HepG2 (cell line): ENCODE measurements around the gene CIAO2A. TPM values are rescaled to one million over a fixed set of nuclear protein-coding genes. Genes with fewer than 3 reads are reported as not detected.

Experiments used
- ATAC-seq: fragments of 200-7000 bp; cut with Tn5 transposase; 3 replicates; pipeline ENCODE4 v1.9.1; 2020; ENCODE audit warnings: mild to moderate bottlenecking, moderate library complexity
- Bru-seq: library from RNA; stranded (reverse); fragments of 400-500 nt; gene quantifications from one replicate; lab custom pipeline; 2021; lab: Mats Ljungman, UMichigan
- BruChase-seq, 2 experiments: library from RNA; stranded (reverse); fragments of 400-500 nt; gene quantifications; one replicate each; lab custom pipeline; 2021; lab: Mats Ljungman, UMichigan
- BruUV-seq: library from RNA; stranded (reverse); fragments of 400-500 nt; replicated peaks from 2 replicates; lab custom pipeline; 2021; lab: Mats Ljungman, UMichigan
- CTCF ChIA-PET: fragments of 300-600 bp; formaldehyde crosslinking; extraction: SDS; loops from one replicate; lab custom pipeline; 2021; ENCODE audit warnings: low total read pairs, inconsistent platforms, low intra/inter-chr PET ratio; lab: Yijun Ruan, JAX
- POLR2A ChIA-PET: fragments of 350-600 bp; sonication (Branson Sonifier 250); formaldehyde crosslinking; loops from one replicate; lab custom pipeline; 2020; ENCODE audit warnings: antibody characterized with exemption, inconsistent platforms; lab: Yijun Ruan, JAX
- DNase-seq: peaks from one replicate; pipeline ENCODE4 v3.0.0-alpha.2; 2015; ENCODE audit warnings: low spot score
- FAIRE-seq: peaks from 3 replicates; lab custom pipeline; 2011; peaks lifted over from hg19 to GRCh38; lab: Jason Lieb, UNC
- H2AFZ ChIP-seq: one replicate; pipeline ENCODE4 v1.6.1; 2011; ENCODE audit warnings: low read length, inconsistent platforms
- H3K27ac ChIP-seq: fragments of 300-600 bp; 3 replicates; pipeline ENCODE4 v1.8.0; 2011; ENCODE audit warnings: mixed run types, mild to moderate bottlenecking, mixed read lengths, low read length, inconsistent platforms; ENCODE audit not compliant: insufficient read depth; ENCODE audit errors: extremely low read length
- H3K27me3 ChIP-seq, 2 experiments: fragments of 200-600 bp in 1 of 2; 2 replicates in 1 of 2; 3 replicates in 1 of 2; pipeline versions ENCODE4 v1.6.0 to v1.8.0; 2011; ENCODE audit warnings: low read length in 2 of 2, mild to moderate bottlenecking in 2 of 2, moderate library complexity in 2 of 2, inconsistent platforms in 1 of 2; ENCODE audit not compliant: insufficient read depth in 2 of 2, control insufficient read depth in 1 of 2
- H3K36me3 ChIP-seq, 2 experiments: fragments of 200-600 bp in 1 of 2; replicated peaks in 1 of 2; 2 replicates in 1 of 2; 3 replicates in 1 of 2; pipeline versions ENCODE4 v1.5.1 to v1.8.0; 2011; ENCODE audit warnings: low read length in 2 of 2, inconsistent platforms in 1 of 2; ENCODE audit not compliant: insufficient read depth in 2 of 2, control insufficient read depth in 1 of 2
- H3K4me1 ChIP-seq: 2 replicates; pipeline ENCODE4 v1.5.1; 2012; ENCODE audit warnings: low read length, inconsistent platforms; ENCODE audit not compliant: insufficient read depth
- H3K4me2 ChIP-seq: 2 replicates; pipeline ENCODE4 v1.6.0; 2011; ENCODE audit warnings: low read depth, low read length, inconsistent platforms
- H3K4me3 ChIP-seq, 3 experiments: fragments of 200-600 bp in 1 of 3; sonication (generic), shearing (Covaris generic) in 1 of 3; replicated peaks in 1 of 3; 2 replicates each; pipeline ENCODE4 v1.5.1; 2011 to 2016; ENCODE audit warnings: low read length in 3 of 3, inconsistent platforms in 2 of 3, low read depth in 2 of 3, mild to moderate bottlenecking in 2 of 3, control low read depth in 1 of 3, mixed read lengths in 1 of 3; ENCODE audit not compliant: insufficient read depth in 1 of 3
- H3K79me2 ChIP-seq: one replicate; pipeline ENCODE4 v1.6.1; 2011; ENCODE audit warnings: low read length, inconsistent platforms; ENCODE audit not compliant: insufficient read depth
- H3K9ac ChIP-seq: 2 replicates; pipeline ENCODE4 v1.6.0; 2011; ENCODE audit warnings: mild to moderate bottlenecking, low read depth, low read length, inconsistent platforms; ENCODE audit not compliant: insufficient read depth
- H3K9me3 ChIP-seq: 2 replicates; pipeline ENCODE4 v1.5.1; 2012; ENCODE audit warnings: mild to moderate bottlenecking, low read length
- H4K20me1 ChIP-seq: 2 replicates; pipeline ENCODE4 v1.6.0; 2011; ENCODE audit warnings: inconsistent platforms, mild to moderate bottlenecking, low read length, moderate library complexity; ENCODE audit not compliant: insufficient read depth
- HMG20A ChIP-seq: IDR thresholded peaks from 2 replicates; pipeline ENCODE4 v1.6.1; 2016; ENCODE audit warnings: borderline replicate concordance
- ZFP82 ChIP-seq: sonication (generic); formaldehyde crosslinking; IDR thresholded peaks from 2 replicates; pipeline ENCODE4 v1.5.1; 2020; ENCODE audit warnings: mild to moderate bottlenecking, missing genetic modification reagents, borderline replicate concordance
- ZNF136 ChIP-seq: sonication (generic); formaldehyde crosslinking; IDR thresholded peaks from 2 replicates; pipeline ENCODE4 v1.8.1; 2022; ENCODE audit warnings: low read depth, mild to moderate bottlenecking, moderate library complexity, missing genetic modification reagents
- ZNF343 ChIP-seq: sonication (generic); formaldehyde crosslinking; IDR thresholded peaks from 2 replicates; pipeline ENCODE4 v1.4.0; 2020; ENCODE audit warnings: mild to moderate bottlenecking, missing genetic modification reagents
- ZNF460 ChIP-seq: sonication (generic); formaldehyde crosslinking; IDR thresholded peaks from 2 replicates; pipeline ENCODE4 v1.5.1; 2020; ENCODE audit warnings: missing genetic modification reagents, mild to moderate bottlenecking, borderline replicate concordance
- WGBS: methylation state at CpG from one replicate; pipeline ENCODE4 v1.1.6; 2017; ENCODE audit warnings: low lambda C conversion rate; 5-methylcytosine and 5-hydroxymethylcytosine counted together
- in situ Hi-C: cut with HindIII; loops from 2 replicates; pipeline ENCODE4 v1.10.0; 2017; ENCODE audit warnings: low pct_unique_long_range_greater_than_20kb; ENCODE audit not compliant: extremely low pct_ligation_motif_present
- intact Hi-C: fragments of 100-400 bp; cut with micrococcal nuclease; formaldehyde crosslinking; loops from one replicate; pipeline ENCODE4 v1.10.0; 2022; ENCODE audit not compliant: unreplicated experiment
- long read RNA-seq, 2 experiments: library from RNA in 1 of 2; library from polyadenylated mRNA in 1 of 2; stranded (forward) in 1 of 2; unstranded in 1 of 2; transcript quantifications; one replicate each; pipeline ENCODE4 v2.0.0, GENCODE V29; 2019 to 2022
- polyA minus RNA-seq, 3 experiments: library from RNA; depleted of rRNA, polyadenylated mRNA; stranded (reverse); fragments of >200 nt; gene quantifications; 2 replicates each; pipeline ENCODE4 v1.2.3, GENCODE V29; 2011; ENCODE audit warnings: low replicate concordance in 1 of 3
- polyA plus RNA-seq, 8 experiments: library from polyadenylated mRNA; depleted of rRNA in 3 of 8; stranded (reverse) in 7 of 8; unstranded in 1 of 8; fragments of >200 nt; fragmentation: Illumina TruSeq in 4 of 8; extraction: Trizol in 4 of 8; gene quantifications; 2 replicates each; pipeline versions ENCODE4 v1.2.1 to v1.2.3, GENCODE V29; 2011 to 2016; ENCODE audit warnings: low read depth in 4 of 8, missing spikeins in 1 of 8, mixed read lengths in 1 of 8; ENCODE audit not compliant: insufficient read depth in 1 of 8
- total RNA-seq, 5 experiments: library from RNA; depleted of rRNA; stranded (reverse); fragments of >200 nt; fragmentation: Illumina TruSeq; extraction: Trizol; gene quantifications; 2 replicates each; pipeline ENCODE4 v1.2.3, GENCODE V29; 2016; ENCODE audit warnings: low read depth in 1 of 5
- TF ChIP-seq, protein P1 (sequence below): sonication (generic); formaldehyde crosslinking; IDR thresholded peaks from 2 replicates; pipeline ENCODE4 v1.8.1; 2023; ENCODE audit warnings: mild to moderate bottlenecking, missing genetic modification reagents
- TF ChIP-seq, protein P2 (sequence below): sonication (generic); formaldehyde crosslinking; IDR thresholded peaks from 2 replicates; pipeline ENCODE4 v1.5.1; 2020; ENCODE audit warnings: missing genetic modification reagents, mild to moderate bottlenecking, borderline replicate concordance
- TF ChIP-seq, protein P3 (sequence below): sonication (generic); formaldehyde crosslinking; IDR thresholded peaks from 2 replicates; pipeline ENCODE4 v1.4.0; 2020; ENCODE audit warnings: mild to moderate bottlenecking, missing genetic modification reagents
- TF ChIP-seq, protein P4 (sequence below): IDR thresholded peaks from 2 replicates; pipeline ENCODE4 v1.6.1; 2016; ENCODE audit warnings: missing compliant biosample characterization, missing genetic modification reagents, borderline replicate concordance

CIAO2A gene, protein sequence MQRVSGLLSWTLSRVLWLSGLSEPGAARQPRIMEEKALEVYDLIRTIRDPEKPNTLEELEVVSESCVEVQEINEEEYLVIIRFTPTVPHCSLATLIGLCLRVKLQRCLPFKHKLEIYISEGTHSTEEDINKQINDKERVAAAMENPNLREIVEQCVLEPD
- total RNA-seq (2016; rRNA removed; fragmentation: Illumina TruSeq; extraction: Trizol), result 100 and 114 TPM in 2 replicates
- total RNA-seq (2016; cell fraction: cytosol; rRNA removed; fragmentation: Illumina TruSeq; extraction: Trizol; ENCODE audit: low read depth), result 117 and 120 TPM in 2 replicates
- 104 and 128 TPM in 2 replicates for total RNA-seq (2016; cell fraction: insoluble cytoplasmic fraction; rRNA removed; fragmentation: Illumina TruSeq; extraction: Trizol)
- total RNA-seq (2016; cell fraction: membrane; rRNA removed; fragmentation: Illumina TruSeq; extraction: Trizol), result 188 and 189 TPM in 2 replicates
- total RNA-seq (2016; cell fraction: nucleus; rRNA removed; fragmentation: Illumina TruSeq; extraction: Trizol), result 45.9 and 47.2 TPM in 2 replicates
- 60.7 and 83.0 TPM in 2 replicates for polyA plus RNA-seq (2011; rRNA removed)
- polyA plus RNA-seq (2011; cell fraction: cytosol; rRNA removed), result 47.8 and 57.9 TPM in 2 replicates
- 10.1 and 17.2 TPM in 2 replicates for polyA plus RNA-seq (2011; cell fraction: nucleus; rRNA removed)
- 66.7 and 86.2 TPM in 2 replicates for polyA plus RNA-seq (2012)
- polyA plus RNA-seq (2016; cell fraction: cytosol; fragmentation: Illumina TruSeq; extraction: Trizol; ENCODE audit: low read depth), result 136 and 156 TPM in 2 replicates
- 144 and 157 TPM in 2 replicates for polyA plus RNA-seq (2016; cell fraction: insoluble cytoplasmic fraction; fragmentation: Illumina TruSeq; extraction: Trizol; ENCODE audit: low read depth)
- polyA plus RNA-seq (2016; cell fraction: membrane; fragmentation: Illumina TruSeq; extraction: Trizol; ENCODE audit: low read depth), result 185 and 196 TPM in 2 replicates
- polyA plus RNA-seq (2016; cell fraction: nucleus; fragmentation: Illumina TruSeq; extraction: Trizol; ENCODE audit: insufficient read depth, low read depth), result 78.4 and 88.1 TPM in 2 replicates
- 5.8 and 12.6 TPM in 2 replicates for polyA minus RNA-seq (2011; rRNA and poly(A)+ RNA removed; ENCODE audit: low replicate concordance)
- polyA minus RNA-seq (2011; cell fraction: cytosol; rRNA and poly(A)+ RNA removed), result 13.1 and 13.5 TPM in 2 replicates
- 11.3 and 13.7 TPM in 2 replicates for polyA minus RNA-seq (2011; cell fraction: nucleus; rRNA and poly(A)+ RNA removed)
- percentile 72 among the genes with signal in this experiment for Bru-seq, nascent RNA
- percentile 76 among the genes with signal in this experiment for BruChase-seq, experiment 1, labeled RNA remaining after a 6-hour chase
- percentile 72 among the genes with signal in this experiment for BruChase-seq, experiment 2, labeled RNA remaining after a 2-hour chase
- long read RNA-seq, experiment 1, transcript CIAO2A-201 (5 exons, 1,105 nt), result major isoform, 71 of 106 reads
- long read RNA-seq, experiment 1, transcript CIAO2A-202 (4 exons, 826 nt), result minor isoform, 33 of 106 reads
- long read RNA-seq, experiment 1, partial matches to known transcripts, result 1 of 106 reads
- long read RNA-seq, experiment 1, other reads (novel, unspliced or antisense), result 1 of 106 reads
- long read RNA-seq, experiment 2, transcript CIAO2A-202 (4 exons, 826 nt), result minor isoform, 12 of 67 reads
- long read RNA-seq, experiment 2, transcript CIAO2A-201 (5 exons, 1,105 nt), result major isoform, 38 of 67 reads
- long read RNA-seq, experiment 2, partial matches to known transcripts, result 3 of 67 reads
- long read RNA-seq, experiment 2, other reads (novel, unspliced or antisense), result 13 of 67 reads

DNA sequence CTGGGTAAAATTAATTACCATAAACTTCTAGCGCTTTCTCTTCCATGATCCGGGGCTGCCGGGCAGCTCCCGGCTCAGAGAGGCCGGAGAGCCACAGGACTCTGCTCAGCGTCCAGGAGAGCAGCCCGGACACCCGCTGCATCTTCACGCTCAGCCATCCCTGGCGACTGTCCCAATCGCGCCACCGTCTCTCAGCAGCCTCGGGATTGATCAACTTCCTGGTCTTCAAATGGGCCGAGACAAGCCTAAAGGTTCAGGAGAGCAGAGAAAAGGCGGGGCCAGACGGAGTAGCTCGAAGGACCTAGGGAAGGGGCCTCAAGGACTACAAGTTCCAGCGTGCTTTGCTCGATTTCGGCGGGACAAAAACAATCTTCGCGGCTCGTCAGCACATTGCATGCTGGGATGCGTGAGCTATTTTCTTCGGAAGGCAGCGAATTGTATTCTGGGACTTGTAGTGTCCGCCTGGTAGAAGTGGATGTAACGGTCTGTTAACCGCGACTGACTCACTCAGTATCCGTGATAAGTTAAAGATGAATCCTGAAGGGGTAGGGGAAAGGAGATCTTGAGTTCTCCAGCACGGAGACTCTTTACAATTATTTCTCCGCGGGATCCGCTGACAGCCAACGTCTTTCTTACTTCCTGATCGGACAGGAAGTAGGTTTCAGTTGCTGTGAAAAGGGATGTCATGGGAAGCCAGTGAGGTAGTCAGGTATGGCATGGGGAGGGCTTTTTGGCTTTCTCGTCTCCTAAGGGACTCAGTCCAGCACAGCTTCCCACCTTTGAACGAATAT, at the start of gene CIAO2A:
TSS of gene CIAO2A (minus strand) at position 212 of the 791 bp plus-strand sequence. CDS start at position 142, 70 bp downstream.
- CTCF ChIA-PET, result no interaction called here
- TF ChIP-seq, protein P1, sequence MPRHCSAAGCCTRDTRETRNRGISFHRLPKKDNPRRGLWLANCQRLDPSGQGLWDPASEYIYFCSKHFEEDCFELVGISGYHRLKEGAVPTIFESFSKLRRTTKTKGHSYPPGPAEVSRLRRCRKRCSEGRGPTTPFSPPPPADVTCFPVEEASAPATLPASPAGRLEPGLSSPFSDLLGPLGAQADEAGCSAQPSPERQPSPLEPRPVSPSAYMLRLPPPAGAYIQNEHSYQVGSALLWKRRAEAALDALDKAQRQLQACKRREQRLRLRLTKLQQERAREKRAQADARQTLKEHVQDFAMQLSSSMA (CRISPR knock-in tag), result no peak
- TF ChIP-seq, protein P2, sequence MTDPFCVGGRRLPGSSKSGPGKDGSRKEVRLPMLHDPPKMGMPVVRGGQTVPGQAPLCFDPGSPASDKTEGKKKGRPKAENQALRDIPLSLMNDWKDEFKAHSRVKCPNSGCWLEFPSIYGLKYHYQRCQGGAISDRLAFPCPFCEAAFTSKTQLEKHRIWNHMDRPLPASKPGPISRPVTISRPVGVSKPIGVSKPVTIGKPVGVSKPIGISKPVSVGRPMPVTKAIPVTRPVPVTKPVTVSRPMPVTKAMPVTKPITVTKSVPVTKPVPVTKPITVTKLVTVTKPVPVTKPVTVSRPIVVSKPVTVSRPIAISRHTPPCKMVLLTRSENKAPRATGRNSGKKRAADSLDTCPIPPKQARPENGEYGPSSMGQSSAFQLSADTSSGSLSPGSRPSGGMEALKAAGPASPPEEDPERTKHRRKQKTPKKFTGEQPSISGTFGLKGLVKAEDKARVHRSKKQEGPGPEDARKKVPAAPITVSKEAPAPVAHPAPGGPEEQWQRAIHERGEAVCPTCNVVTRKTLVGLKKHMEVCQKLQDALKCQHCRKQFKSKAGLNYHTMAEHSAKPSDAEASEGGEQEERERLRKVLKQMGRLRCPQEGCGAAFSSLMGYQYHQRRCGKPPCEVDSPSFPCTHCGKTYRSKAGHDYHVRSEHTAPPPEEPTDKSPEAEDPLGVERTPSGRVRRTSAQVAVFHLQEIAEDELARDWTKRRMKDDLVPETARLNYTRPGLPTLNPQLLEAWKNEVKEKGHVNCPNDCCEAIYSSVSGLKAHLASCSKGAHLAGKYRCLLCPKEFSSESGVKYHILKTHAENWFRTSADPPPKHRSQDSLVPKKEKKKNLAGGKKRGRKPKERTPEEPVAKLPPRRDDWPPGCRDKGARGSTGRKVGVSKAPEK, result no peak
- TF ChIP-seq, protein P3, sequence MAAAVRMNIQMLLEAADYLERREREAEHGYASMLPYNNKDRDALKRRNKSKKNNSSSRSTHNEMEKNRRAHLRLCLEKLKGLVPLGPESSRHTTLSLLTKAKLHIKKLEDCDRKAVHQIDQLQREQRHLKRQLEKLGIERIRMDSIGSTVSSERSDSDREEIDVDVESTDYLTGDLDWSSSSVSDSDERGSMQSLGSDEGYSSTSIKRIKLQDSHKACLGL (CRISPR knock-in tag), result peak; percentile 61; the same call in 1 of the 2 replicates
- TF ChIP-seq ZFP82 (CRISPR knock-in tag), result no peak
- no peak; the same call in 1 of the 2 replicates for TF ChIP-seq ZNF460 (CRISPR knock-in tag)
- TF ChIP-seq ZNF343 (CRISPR knock-in tag), result no peak
- no peak for TF ChIP-seq HMG20A (CRISPR knock-in tag)
- no peak for TF ChIP-seq ZNF136 (CRISPR knock-in tag)
- TF ChIP-seq, protein P4, sequence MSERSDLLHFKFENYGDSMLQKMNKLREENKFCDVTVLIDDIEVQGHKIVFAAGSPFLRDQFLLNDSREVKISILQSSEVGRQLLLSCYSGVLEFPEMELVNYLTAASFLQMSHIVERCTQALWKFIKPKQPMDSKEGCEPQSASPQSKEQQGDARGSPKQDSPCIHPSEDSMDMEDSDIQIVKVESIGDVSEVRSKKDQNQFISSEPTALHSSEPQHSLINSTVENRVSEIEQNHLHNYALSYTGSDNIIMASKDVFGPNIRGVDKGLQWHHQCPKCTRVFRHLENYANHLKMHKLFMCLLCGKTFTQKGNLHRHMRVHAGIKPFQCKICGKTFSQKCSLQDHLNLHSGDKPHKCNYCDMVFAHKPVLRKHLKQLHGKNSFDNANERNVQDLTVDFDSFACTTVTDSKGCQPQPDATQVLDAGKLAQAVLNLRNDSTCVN (CRISPR knock-in tag), result no peak

More for the DNA sequence above, at the start of gene CIAO2A:
- 0 out of 5 replicates have a peak, but pooled peaks cover 0 to 5% of the 10 kb centered on the region in 2 experiments for H3K36me3 ChIP-seq
- H3K27ac ChIP-seq, result peak within 1 kb of the TSS; percentile 83
- H3K4me2 ChIP-seq, result peak within 1 kb of the TSS; percentile 87
- in situ Hi-C loops (no loop called here), intact Hi-C loops (loop anchor here (2.0 kb wide), 2 partner anchors 21 to 341 kb away; no protein-coding TSS in a partner anchor)
- H2AFZ ChIP-seq, result peak within 1 kb of the TSS; percentile 98
- peak within 1 kb of the TSS; percentile 73 to 83 (median 81) for H3K4me3 ChIP-seq
- WGBS, result 0% methylated on average over 40 of the region's 41 CpGs
- no TSS peak for BruUV-seq
- H3K9me3 ChIP-seq, result no peaks in the 10 kb centered on the region
- peaks cover 5% of the 10 kb centered on the region for H4K20me1 ChIP-seq
- ATAC-seq, result peak; percentile 84
- DNase-seq, result peak; percentile 98
- peaks cover 51% of the 10 kb centered on the region for H3K79me2 ChIP-seq
- POLR2A ChIA-PET, result interaction anchor here (0.7 to 2.9 kb wide), 18 partner anchors 11 to 590 kb away, joined by 3 to 88 read pairs (median 5); partner anchors contain the start of genes PPIB and USP3
- FAIRE-seq, result peak; percentile 97
- peaks cover 46% of the 10 kb centered on the region for H3K4me1 ChIP-seq
- peak within 1 kb of the TSS; percentile 75 for H3K9ac ChIP-seq
- H3K27me3 ChIP-seq, result no peaks in the 10 kb centered on the region; a peak in 1 of 5 replicates
